HS-27A (cell line): ENCODE measurements around the gene FBXL17.
A peak's percentile ranks its signal among the peaks of the same experiment; 100 is the strongest.

Experiments
- DNase-seq: peaks from one replicate; pipeline ENCODE4 v3.0.0-alpha.2; 2012; ENCODE audit warnings: low read depth, missing footprints

The FBXL17 gene

DNA sequence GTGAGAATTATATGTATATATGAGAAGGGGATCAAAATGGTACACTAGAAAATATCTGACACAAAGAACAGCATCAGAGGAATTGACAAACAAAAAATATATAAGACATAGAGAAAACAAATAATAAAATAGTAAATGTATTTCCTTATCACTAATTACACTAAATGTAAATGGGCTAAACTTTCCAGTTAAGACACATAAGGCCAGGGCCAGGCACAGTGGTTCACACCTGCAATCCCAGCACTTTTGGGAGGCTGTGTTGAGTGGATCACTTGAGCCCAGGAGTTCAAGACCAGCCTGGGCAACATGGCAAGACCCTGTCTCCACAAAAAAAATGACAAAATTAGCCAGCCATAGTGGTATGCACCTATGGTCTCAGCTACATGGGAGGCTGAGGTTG, 8.5 kb downstream of the FBXL17 start:
- DNase-seq, result no peak

DNA sequence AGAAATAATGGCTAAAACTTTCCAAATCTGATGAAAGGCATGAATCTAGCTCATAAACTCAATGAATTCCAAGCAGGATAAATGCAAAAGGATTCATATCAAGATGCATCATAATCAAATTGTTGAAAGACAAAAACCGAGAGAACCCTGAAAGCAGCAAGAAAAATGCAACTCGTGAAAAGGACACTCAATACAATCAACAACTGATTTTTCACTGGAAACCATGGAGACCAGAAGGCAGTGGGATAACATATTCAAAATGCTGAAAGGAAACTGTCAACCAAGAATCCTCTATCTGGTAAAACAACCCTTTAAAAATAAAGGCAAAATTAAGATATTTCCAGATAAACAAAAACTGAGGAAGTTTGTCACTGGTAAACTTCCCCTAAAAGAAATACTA, 9.5 kb downstream of the FBXL17 start:
- DNase-seq, result no peak

DNA sequence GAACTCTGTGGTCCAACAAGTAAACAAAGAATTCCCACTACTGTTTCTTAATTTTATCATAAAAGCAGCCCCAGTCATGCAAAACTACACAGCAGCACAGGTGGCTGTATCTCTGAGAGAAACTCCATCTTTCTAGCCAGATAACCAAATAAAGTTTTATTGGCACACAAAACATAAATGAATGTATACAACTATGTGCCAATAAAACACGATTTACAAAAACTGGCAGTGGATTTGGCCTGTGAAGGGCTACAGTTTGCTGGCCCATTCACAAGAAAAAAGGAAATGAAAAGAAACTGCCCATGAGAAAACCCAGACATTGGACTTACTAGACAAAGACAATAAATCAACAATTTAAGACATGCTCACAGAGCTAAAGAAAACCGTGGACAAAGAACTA, 10.6 kb downstream of the FBXL17 start:
- no peak for DNase-seq

DNA sequence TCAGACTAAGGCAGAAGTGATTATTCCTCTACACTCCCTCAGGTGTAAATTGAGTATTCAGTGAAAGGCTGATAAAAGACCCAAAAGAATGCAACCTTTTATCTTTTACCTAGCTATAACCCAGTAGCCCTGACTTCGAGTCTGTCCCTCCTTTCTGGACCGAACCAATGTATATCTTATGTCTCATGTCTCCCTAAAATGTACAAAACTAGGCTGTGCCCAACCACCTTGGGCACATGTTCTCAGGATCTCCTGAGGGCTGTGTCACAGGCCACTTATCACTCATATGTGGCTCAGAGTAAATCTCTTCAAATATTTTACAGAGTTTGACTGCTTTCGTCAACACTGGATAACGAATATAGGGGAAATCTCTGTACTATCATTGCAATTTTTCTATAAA, 12.7 kb downstream of the FBXL17 start:
- DNase-seq, result no peak

DNA sequence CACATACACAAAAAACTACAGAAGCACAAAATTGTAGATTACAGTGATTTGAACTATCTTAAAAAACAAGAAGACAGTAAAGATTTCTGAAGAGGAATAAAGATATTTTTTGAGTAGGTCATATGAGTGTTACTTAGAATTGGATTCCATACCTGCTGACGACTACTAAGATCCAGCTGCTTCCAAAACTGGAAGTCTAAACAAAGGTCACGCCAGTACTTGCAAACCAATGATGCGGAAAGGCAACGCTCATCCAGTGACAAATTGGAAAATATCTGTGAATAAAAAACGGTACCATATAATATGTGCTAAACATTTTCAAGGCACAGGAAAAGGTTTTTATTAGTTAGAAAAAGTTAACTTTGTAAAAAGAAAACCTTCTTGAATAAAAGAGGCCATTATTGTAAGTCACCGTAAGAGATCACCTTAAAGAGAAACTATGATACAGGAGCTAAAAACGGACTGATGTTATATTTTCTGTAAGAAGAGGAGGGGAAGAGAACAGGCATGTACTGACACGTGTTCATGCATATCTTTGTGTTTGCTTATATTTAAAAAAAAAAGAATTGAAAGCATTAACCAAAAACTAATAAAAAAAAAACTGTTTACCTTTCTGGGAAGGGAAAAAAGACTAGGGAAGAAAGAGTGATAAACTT, 14.1 kb downstream of the FBXL17 start:
- no peak for DNase-seq

DNA sequence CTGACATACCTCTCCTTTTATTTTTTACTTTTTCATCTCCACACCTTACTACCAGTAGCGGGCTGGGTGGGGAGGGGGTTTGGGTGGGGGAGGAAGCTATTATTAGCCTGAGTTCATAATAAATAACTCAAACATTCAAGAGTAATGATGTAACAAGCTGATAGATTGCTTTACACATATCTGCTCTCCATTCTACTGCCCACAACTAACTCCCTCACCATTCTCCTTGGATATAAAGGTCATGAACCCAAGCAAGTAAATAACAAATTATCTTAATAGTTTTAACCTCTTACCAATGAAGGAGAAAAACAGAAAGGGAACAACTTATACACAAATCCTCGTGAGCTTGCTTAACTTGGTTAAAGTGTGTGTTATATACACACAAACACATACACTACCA, 15.4 kb downstream of the FBXL17 start:
- no peak for DNase-seq

DNA sequence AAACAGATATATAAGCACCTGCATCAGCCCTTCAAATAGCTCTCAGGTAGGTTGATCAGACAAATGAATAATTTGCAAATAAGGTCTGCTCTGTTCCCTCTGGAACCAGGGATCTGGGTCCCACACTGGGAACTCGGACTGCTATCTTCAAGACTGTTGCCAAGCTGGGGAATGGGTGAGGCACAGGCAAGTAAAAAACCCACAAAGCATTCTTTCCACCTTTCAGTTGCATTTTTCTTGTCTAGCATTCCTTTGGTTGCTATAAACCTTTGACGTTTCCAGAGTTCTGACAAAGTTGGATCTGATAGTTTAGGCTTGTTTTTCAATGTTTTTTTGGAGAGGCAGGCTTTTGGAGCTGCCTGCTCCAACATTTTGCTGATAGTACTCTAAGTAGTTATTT, 20.1 kb downstream of the FBXL17 start:
- DNase-seq, result no peak

DNA sequence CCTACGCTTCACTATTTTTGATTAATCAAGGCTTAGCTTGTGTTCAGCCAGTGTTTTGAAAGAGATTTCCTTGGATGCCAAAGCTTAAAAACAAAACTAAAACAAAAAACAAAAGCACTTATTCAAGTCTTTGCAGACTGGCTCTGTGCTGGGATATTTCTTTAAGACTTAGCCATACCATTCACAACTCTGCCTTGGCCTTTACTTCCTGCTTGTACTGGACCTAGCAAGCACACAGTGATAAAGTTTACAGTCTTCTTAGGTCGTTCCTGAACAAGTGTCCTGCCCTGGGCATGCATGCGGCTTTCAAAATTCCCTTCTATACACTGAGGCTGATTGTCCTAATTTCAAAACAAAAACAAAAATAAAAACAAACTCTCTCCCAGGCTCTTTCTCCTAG, 20.7 kb downstream of the FBXL17 start:
- DNase-seq, result no peak

DNA sequence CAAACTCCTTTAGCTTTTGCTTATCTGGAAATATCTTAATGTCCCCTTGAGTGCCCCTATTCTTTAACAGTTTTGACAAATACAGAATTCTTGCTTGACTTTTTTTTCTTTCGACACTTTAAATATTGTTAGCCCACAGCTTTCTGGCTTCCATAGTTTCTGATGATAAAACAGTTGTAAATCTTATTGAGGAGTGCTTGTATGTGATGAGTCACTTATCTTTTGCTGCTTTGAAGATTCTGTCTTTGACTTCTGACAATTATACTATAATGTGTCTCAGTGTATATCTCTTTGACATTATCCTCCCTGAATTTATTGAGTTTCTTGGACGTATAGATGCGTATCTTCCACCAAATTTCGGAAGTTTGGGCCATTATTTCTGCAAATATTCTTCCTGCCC, 21.6 kb downstream of the FBXL17 start:
- no peak for DNase-seq

DNA sequence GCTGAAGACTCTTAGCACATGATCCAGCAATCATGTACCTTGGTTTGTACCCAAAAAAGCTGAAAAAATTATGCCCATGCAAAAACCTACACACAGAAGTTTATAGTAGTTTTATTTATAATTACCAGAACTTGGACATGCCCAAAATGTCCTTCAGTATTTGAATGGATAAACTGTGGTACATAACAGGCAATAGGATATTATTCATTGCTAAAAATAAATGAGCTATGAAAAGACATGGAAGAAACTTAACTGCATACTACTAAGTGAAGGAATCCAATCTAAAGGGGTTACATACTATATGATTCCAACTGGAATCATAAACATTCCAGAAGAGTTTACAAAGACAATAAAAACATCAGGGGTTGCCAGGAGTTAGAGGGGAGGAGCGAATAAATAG, 25.6 kb downstream of the FBXL17 start:
- no peak for DNase-seq

DNA sequence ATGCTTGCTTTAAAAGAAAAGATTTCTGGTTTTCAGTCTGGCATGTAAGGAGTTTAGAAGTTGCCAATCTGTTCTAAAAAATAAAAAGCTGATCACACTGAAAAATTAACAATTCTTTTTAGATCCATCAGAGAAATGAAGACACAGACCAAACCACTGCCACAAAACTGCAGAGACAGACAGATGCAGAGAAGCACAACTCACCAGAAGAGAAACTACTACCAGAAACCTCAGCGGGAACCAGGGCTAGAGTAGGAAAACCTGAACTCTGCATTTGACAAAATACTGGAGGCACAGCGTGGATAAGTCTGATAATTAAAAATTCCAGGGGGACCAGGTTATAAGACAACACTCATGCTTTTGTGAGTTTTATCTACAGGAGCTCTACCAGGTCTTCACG, 28.8 kb downstream of the FBXL17 start:
- no peak for DNase-seq

DNA sequence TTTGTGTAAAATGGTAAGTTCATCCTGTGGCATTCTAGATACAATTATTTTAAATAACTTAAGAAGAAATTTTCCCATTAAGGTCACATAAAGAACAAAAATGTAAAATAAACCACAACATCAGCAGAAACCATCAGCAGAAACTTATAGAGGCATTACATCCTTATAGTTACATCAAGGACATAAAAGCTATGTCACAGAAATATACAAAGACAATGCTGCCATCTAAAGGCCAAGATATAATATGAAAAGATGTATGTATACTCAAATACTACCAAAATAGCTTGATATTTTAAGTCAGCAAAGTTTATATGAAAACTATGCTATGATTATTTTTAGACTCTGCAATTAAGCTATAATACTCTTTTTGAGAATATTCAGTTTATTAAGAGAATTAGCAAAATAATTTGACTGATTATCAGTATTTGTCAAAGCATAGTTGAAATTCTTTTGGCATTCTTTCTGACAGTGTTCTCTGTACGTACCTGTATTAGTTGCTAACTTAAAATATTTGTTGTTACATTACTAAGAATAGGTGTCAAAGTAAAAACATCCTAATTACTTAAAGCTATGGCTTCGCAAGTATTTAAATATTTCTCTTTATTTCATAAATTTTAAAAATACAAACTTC, 36.2 kb downstream of the FBXL17 start:
- peak; percentile 0 for DNase-seq

DNA sequence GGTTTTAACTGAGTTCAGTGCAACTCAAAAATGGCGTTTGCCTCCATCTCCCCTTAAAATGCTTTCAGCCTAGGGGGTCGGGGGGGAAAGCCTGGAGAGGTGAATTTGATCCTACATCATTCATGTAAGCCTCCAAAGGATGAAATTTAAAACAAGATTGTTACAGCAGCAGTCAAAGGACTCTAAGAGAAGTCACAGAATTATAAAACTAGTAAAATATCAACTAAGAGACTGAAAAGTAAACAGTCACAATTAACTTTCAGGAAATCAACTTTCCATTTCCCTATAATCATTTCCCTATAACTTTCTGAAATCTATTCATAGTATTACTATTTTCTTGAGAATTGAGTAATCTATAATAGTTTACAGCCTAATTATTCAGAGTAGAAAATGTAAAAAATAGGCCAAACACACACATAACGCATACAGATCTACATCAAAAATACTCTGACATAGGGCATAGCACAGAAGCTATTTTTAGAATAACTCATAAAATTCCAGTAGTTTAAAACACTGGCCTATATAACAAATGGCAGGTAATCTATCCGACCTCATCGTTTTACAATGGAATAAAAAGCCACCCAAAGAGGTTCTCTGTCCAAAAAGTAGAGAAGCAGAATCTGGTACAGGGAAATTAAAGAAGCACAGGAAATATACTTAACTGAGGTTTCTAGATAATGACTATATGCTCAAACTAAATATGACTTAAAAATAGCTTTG, 37.6 kb downstream of the FBXL17 start:
- DNase-seq, result no peak

DNA sequence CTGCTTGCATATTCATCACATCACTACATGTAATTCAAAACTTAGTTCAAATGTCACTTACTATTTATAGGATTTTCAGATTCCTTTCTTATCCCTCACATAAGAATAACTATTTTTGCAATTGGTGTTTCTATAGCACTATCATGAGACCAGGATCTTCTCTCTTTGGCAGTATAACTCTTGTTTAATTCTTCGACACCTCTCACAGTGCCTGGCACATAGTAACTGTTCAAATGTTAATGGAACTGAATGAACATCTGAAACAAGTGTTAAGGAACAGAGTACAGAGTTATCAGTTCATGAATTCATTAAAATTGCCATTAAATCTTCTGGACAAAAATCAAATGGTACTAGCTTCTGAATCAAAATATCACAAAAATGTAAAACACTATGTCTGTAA, 40.0 kb downstream of the FBXL17 start:
- DNase-seq, result no peak

DNA sequence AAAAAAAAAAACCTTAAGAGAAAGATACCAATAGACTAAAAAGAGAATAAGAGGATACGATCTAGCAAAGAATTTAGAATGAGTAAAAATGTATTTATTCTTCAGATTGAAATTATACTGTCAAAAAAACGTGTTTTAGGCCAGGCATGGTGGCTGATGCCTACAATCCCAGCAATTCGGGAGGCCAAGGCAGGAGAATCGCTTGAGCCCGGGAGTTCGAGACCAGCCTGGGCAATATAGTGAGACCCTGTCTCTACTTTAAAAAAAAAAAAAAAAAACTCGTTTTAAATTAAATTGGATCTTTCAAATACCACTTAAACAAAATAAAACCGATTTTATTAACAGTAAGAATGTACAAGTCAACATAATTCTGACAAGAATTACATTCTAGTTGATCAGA, 41.8 kb downstream of the FBXL17 start:
- DNase-seq, result no peak

DNA sequence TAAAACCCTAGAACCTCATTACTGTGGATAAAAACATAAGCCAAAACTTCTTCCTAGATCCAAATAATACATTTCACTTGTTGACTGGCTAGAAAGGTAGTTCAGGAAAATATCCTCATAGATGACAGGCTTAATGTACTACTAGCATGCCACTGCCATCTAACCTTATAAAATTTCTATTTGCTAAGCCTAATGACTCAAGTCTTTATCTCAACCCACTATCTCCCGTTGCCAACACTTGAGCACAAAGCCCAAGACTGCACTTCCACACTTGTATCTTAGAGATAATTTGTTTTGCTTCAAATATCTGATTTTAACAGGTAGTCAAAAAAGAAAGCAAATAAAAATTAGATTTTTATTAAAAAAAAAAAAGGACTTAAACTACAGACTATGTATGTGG, 42.7 kb downstream of the FBXL17 start:
- no peak for DNase-seq

DNA sequence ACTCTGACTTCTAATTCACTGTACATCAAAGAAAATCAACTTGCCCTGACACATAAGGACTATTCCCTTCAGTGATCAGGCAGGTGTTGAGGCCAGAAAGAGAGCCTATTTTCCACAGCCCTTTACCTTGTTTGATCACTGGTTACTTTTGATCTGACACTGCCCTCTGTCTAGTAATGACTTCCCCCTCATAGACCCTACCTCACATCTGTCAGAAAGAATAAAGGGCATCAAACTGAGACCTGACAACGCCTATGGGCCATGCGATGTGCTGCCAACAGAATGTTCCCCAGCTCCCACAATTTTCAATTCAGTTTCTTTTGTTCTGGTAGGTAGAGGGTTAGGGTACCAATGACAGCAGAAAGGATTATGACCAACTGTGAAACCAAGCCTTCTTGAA, 47.7 kb downstream of the FBXL17 start:
- no peak for DNase-seq

DNA sequence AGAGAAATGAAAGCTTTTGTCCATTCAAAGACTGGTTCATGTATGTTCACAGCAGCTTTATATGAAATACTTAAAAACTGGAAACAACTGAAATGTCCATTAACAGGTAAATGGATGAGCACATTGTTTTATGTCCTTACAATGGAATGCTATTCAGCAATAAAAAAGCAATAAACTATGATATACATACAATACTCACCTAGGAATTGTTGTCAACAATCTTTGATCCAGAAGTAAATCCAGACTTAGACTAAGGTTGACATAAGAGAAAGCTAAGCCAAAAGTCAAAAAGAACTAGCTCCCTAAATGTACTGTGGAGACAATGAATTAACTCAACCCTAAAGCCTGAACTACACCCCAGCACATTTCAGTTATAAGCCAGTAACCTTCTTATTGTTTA, 54.9 kb downstream of the FBXL17 start:
- DNase-seq, result no peak

DNA sequence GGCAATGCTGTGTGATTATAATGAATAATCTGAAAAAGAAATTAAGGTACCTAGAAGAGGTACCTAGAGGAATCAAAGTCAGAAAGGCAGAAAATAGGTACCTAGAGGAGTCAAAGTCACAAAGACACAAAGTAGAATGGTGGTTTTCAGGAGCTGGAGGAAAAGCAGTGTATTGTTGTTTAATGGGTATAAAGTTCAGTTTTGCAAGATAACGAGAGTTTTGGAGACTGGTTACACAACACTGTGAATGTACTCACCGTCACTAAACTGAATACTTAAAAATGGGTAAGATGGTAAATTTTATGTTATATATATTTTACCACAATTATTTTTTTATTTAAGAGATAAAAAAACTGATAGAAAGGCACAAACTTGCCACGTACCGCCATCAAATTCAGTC, 57.0 kb downstream of the FBXL17 start:
- DNase-seq, result no peak

DNA sequence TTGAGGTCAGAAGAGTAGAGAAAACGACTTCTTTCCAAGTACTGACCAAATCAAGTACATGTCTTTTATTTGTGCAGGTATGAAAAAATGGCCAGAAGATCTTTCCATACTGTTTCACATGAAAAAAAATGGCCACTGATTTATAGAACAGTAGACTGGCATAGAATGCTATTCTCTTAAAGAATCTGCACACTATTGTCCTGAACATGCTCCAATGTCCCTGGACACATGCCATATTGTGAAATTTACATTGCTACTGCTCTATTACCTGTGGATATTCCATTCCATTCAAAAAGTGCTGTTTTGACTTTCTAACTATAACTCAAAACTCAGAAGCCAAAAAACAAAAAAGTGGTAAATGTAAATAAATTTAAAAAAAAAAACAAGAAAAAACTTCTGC, 60.6 kb downstream of the FBXL17 start:
- no peak for DNase-seq

DNA sequence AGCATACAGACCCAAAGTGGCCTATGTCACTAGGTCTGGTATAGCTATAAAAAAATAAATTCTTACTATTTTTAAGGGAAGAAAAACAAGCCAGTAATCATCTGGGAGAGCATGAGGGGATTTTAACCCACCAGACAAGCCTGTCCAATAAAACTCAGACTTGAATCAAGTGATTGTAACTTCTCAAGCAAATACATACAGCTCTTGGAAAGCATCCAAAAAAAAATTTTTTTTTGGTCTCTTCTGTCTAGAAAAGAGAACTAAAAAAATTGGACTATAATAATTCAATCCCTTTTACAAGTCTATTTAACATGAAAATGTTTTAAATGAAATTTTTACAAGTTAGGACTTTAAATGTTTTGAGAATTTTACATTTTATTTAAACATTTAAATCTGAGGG, 61.7 kb downstream of the FBXL17 start:
- no peak for DNase-seq

DNA sequence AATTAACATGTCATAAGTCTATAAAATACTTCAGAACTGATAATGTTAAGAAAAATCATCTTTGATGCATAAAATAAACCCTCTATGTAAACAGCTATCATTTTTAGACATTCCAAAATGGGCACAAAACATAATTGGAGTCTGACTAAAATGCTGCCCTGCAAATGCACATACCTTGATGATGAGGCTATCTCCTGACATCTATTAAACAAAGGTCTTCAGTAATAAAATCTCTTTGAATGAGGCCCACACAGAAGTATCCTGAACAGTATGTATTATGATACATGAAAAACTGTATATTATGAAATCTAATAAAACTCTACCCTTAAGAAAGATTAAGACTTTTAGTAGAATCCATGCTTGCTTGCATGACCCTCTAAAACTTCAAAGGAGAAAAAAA, 66.1 kb downstream of the FBXL17 start:
- DNase-seq, result no peak

DNA sequence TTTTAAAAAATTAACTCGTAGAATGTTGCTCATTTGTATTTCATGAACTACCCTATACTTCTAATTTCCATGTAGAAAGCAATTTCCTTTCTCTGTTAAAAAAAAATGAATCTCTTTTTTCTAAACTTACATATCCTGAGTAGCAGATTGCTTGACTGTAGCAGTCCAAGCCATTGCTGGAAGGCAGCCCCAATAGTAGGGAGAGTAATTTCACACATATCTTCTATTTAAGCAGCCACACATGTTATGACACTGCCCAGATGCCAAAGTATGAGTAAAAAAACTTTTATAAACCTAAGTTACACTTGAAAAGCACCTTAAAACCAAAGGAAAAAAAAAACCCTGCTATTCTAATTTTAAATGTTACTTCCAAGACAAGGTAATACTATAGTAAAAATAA, 69.6 kb downstream of the FBXL17 start:
- no peak for DNase-seq

DNA sequence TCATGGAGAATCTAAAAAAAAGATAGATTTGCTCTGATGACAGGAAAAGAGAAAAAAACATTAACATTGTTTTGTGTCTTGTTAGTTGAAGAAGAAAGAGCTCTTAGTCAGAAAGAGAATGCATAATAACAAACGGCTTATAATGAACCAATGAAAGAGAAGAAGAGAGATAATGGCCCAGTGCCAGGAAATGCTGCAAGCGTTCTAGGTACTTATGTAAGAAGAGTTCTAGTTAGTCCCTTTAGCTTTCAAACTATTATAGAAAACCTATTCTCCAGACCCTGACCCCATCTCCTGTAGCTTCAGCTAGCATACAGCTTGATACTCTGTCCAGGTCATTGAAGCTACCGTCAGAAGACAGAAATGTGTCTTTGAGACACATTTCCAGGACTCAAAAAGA, 70.2 kb downstream of the FBXL17 start:
- no peak for DNase-seq
